GM21360 (cell line): ENCODE data around the gene DOCK6.

Source experiments
- ATAC-seq: cut with Tn5 transposase; IDR thresholded peaks from one replicate; pipeline ENCODE4 v1.9.1; 2021; ENCODE audit warnings: mild to moderate bottlenecking, moderate library complexity; ENCODE audit not compliant: unreplicated experiment

DOCK6 gene

GRCh38 chr19:11251217-11251616, 11.1 kb downstream of the DOCK6 start:
- no peak for ATAC-seq

GRCh38 chr19:11248852-11249251, 13.5 kb downstream of the DOCK6 start:
- no peak for ATAC-seq

DNA sequence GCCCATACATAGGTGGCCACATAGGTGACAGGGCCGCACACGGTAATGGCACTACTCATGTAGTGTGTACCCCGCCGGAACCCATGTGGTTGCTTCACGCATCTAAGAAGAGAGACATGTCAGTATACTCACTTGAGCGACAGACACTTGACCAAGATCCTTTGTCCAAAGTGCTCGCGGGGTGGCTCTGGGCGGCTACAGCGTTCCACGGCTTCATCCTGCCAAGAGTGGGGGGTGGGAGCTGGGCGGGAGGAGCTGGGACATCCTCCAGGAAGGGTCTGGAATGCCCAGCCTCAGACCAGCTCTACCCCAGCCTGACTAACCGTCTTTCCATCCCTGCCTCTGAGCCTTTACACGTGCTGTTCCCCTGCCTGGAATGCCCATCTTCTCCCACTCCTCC, 14.4 kb downstream of the DOCK6 start:
- ATAC-seq = no peak

- ATAC-seq = no peak
Observed at GRCh38 chr19:11247391-11247790, 14.9 kb downstream of the DOCK6 start.

DNA sequence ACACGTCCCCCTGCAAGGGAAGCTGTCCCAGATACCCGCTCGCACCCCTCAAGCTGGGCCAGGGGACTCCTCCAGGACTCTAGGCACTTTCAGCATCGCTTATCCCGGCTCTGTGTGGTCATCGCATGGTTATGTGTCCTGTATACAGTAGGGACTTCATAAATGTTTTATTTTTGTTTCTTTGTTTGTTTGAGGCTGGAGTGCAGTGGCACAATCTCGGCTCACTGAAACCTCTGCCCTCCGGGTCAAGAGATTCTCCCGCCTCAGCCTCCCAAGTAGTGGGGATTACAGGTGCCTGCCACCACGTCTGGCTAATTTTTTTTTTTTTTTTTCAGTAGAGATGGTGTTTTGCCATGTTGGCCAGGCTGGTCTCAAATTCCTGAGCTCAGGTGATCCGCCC, 15.4 kb downstream of the DOCK6 start:
- no peak for ATAC-seq

- no peak for ATAC-seq
Observed at GRCh38 chr19:11244846-11245589, 17.3 kb downstream of the DOCK6 start.

DNA sequence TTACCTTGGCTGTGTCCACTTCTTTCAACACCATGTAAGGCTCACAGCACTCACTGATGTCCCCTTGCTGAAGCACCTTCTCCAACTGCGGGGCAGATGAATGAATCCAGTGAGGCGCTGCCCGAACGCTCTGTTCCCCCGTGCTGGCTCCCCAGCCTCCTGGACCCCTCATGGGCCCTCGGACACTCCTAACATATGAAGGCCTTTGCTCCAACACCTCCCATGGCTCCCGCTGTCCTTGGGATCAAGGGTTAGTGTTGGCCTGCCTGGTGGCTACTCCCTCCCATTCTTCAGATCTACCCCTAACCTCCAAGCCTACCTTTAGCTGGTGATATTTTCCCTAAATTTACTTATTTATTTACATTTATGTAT, 18.5 kb downstream of the DOCK6 start:
- ATAC-seq = no peak

GRCh38 chr19:11242864-11243797, 19.2 kb downstream of the DOCK6 start:
- ATAC-seq = no peak

GRCh38 chr19:11242025-11242424, 20.3 kb downstream of the DOCK6 start:
- ATAC-seq = no peak

DNA sequence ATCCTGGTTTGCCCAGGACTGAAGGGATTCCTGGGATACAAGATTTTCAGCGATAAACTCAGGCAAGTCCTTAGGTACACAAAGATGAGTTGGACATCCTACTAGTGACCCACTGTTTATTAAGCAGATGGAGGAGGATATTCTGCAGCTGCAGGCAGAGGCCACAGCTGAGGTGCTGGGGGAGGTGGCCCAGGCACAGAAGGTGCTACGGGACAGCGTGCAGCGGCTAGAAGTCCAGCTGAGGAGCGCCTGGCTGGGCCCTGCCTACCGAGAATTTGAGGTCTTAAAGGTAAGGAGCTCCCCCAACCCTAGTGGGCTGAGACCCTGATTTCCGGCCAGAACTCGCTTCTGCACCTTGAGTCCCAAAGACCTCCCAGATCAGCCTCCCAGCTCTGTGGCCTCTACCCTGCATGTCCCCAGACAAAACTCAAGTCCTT, 22.3 kb downstream of the DOCK6 start:
- no peak for ATAC-seq

DNA sequence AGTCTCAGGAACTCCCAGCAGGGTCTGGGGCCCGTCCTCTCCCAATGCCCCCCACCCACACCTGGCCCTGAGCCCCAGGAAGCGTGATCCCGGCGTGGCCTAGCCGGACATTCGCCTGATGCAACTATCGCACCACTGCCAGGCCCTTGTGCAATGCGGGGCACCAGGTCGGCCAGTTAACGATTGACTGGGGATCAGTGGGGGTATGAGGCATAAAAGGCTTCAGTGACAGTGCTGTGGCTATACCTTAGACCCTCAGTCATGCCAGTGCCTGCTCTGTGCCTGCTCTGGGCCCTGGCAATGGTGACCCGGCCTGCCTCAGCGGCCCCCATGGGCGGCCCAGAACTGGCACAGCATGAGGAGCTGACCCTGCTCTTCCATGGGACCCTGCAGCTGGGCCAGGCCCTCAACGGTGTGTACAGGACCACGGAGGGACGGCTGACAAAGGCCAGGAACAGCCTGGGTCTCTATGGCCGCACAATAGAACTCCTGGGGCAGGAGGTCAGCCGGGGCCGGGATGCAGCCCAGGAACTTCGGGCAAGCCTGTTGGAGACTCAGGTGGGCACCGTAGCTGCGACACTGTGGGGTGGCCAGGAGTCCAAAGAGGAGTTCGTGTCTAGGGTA, 22.8 kb downstream of the DOCK6 start, which contains the start of gene ANGPTL8:
TSS of gene ANGPTL8 (plus strand) at position 243 of the 624 bp plus-strand sequence. CDS start at position 262, 19 bp downstream.
- no peak for ATAC-seq

DNA sequence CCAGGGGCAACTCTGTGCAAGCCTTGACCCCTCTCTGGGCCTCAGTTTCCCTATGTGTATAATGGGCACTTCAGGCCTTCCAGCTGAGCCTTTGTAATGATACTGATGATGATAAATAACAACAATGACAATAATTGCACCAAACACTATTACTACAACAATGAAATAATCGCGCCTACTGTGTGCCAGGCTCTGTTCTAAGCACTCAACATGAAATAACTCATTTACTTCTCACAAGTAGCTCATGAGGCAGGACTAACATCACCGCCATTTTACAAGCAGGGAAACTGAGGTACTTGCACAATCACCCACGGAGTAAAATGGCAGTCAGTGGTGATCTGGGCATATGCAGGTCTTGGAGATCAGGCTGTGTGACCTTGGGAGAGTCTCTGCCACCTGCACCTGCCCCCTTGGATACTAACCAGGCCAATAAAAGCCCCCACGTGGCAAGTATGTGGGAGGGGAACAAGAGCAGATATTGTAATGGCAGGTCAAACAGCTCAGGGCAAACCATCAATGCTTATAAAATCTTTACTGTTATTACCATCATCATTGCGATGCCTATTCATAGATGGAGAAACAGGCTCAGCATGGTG, 23.4 kb downstream of the DOCK6 start:
- ATAC-seq = no peak

DNA sequence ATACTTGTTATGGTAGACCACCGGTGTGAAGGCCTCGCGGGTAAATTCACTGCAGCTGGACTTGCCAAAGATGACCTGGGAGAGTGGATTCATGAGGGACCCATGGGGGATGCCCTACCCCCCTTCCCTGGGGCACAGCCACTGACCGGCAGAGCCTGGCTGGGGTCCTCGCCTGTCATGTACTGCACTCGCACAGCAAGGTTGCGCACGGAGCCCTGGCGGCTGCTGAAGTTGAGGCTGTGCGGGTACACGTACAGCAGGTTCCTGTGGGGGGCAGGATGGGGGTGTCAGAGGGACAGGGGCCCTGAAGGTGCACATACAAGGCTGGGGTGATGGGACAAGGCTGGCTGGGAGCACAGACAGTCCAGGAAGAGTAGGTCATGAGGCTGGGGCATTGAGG, 24.3 kb downstream of the DOCK6 start:
- ATAC-seq = no peak

DNA sequence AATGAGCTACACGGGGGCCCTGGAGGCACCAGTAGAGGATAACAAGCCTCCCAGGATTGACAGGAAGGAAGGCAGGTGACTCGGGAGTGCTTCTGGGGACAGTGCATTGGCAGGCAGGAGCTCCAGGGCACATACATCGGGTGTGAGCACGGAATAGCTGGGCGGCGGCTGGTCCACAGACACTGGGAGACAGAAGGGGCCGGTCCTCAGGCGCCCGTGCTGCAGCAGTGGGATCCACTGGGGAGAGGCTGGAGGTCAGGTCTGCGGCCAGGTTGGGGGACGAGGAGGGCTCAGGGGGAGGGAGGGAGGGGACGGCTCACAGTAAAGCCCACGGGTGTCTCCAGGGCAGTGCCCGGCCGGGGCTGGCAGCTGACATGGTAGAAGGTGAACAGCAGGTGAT, 25.0 kb downstream of the DOCK6 start:
- ATAC-seq = no peak

- no peak for ATAC-seq
Observed at GRCh38 chr19:11236324-11237301, 25.7 kb downstream of the DOCK6 start.

DNA sequence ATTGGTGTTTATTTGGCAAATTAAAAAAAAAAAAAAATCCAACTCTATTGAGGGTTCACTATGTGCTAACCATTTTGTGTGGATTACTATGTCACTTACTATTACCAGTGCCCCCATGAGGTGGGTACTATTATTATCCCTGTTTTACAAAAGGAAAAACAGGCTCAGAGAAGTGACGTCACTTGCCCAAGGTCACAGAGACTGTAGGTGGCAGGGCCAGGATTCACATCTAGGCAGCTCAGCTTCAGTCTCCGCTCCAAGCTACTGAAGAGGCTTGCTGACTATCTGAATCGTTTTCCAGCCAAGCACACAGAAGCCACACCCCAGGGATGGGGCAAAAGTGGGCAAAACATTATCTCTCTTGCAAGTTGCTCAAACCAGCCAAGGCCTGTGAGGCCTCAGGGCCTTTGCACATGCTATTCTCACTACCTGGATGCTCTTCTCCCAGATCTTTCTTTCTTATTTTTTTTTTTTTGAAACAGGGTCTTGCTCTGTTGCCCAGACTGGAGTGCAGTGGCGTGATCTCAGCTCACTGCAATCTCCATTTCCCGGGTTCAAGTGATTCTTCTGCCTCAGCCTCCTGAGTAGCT, 27.7 kb downstream of the DOCK6 start:
- ATAC-seq = no peak

- ATAC-seq = no peak
Observed at GRCh38 chr19:11233073-11233472, 29.3 kb downstream of the DOCK6 start.

DNA sequence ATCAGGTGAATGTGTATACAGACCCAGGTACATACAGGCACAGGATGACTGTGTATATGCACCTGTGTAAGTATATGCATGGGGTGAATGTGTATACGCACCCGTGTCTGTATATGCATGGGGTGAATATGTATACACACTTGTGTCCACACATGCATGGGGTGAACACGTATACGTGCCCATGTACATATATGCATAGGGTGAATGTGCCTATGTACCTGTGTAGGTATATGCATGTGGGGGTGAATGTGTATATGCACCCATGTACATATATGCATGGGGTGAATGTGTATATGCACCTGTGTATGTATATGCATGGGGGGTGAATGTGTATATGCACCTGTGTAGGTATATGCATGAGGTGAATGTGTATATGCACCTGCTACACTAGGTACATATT, 29.8 kb downstream of the DOCK6 start:
- no peak for ATAC-seq

- no peak for ATAC-seq
Observed at GRCh38 chr19:11230621-11231386, 31.5 kb downstream of the DOCK6 start.
